ENCODE measurements around the gene CYB5R3. TPM values are rescaled to one million over a fixed set of nuclear protein-coding genes. Genes with fewer than 3 reads are reported as not detected.
"Not testable (repeated sequence)": the region's sequence is repeated elsewhere in the genome, so short reads cannot be mapped to it uniquely, and the experiment has no call there.

The CYB5R3 gene
- total RNA-seq, 1 donor from 2014 or later: 105 TPM

DNA sequence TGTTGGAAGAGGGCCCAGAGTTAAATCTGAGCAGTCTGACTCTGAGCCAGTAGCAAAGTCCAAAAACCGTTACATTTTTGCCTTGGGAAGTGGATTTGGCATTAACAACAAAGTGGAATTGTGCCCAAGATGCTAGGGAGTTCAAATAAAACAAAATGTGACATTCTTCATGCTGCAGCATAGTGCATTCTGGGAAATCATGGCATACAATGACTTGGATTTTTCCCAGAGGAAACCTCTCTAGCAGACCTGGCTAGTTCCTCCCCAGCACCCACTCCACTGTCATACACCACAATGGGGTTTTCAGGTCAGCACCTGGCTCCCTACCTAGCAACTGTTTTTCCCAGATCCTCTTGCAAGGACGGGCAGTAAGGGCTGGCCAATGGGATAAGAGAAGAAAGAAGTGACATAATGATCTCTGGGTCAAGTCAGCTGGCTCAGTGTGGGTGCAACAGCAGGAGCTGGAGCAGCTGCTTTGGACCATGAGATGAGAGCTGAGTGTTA lies 24.8 kb upstream of the CYB5R3 start:
- H3K36me3 Mint-ChIP-seq (ENCODE audit: low read depth): peaks cover 2% of the 10 kb centered on the region
- H3K27me3 Mint-ChIP-seq (ENCODE audit: low read depth): no peaks in the 10 kb centered on the region
- peaks cover 7% of the 10 kb centered on the region for H3K9me3 Mint-ChIP-seq
- H3K4me3 Mint-ChIP-seq: no peak overlapping the region
- no peak for DNase-seq (ENCODE audit: low read depth, low spot score)
- H3K4me1 Mint-ChIP-seq: peaks cover 6% of the 10 kb centered on the region
- H3K27ac Mint-ChIP-seq (ENCODE audit: unreplicated experiment): peak overlapping the region; percentile 38
- TF ChIP-seq, protein P1, sequence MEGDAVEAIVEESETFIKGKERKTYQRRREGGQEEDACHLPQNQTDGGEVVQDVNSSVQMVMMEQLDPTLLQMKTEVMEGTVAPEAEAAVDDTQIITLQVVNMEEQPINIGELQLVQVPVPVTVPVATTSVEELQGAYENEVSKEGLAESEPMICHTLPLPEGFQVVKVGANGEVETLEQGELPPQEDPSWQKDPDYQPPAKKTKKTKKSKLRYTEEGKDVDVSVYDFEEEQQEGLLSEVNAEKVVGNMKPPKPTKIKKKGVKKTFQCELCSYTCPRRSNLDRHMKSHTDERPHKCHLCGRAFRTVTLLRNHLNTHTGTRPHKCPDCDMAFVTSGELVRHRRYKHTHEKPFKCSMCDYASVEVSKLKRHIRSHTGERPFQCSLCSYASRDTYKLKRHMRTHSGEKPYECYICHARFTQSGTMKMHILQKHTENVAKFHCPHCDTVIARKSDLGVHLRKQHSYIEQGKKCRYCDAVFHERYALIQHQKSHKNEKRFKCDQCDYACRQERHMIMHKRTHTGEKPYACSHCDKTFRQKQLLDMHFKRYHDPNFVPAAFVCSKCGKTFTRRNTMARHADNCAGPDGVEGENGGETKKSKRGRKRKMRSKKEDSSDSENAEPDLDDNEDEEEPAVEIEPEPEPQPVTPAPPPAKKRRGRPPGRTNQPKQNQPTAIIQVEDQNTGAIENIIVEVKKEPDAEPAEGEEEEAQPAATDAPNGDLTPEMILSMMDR (conservative IDR thresholded peaks at IDR 0.05): no peak

- not testable (repeated sequence) for H3K4me3 Mint-ChIP-seq; H3K27ac Mint-ChIP-seq (ENCODE audit: unreplicated experiment); H3K27me3 Mint-ChIP-seq (ENCODE audit: low read depth); H3K4me1 Mint-ChIP-seq; DNase-seq (ENCODE audit: low read depth, low spot score); H3K9me3 Mint-ChIP-seq; H3K36me3 Mint-ChIP-seq (ENCODE audit: low read depth)
Measured at GRCh38 chr22:42673071-42673470, 23.9 kb upstream of the CYB5R3 start.

DNA sequence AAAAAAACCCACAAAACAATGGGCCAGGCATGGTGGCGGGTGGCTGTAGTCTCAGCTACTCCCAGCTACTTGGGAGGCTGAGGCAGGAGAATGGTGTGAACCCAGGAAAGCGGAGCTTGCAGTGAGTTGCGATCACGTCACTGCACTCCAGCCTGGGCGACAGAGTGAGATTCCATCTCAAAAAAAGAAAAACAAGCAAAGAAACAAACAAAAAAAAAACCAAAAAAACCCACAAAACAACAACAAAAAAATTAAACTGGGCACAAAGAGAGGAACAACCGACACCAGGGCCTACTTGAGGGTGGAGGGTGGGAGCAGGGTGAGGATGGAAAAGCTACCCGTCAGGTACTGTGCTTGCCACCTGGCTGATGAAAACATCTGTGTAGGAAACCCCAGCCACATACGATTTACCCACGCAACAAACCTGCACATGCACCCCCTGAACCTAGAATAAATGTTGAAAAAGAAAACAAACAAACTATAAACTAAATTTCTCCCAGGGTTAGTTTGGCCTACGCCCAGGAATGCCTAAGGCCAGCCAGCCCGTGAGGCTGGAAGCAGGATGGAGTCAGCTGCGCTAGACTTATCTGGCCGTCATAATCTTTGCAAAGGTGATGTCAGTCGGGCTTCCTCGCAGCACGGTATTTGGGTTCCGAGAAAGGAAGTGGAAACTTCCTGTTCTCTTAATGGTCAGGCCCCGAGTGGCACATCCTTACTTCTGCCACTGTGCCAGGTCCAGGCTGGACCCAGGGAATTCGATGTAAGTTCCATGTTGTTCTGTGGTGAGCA lies 21.9 kb upstream of the CYB5R3 start:
- H3K27ac Mint-ChIP-seq (ENCODE audit: unreplicated experiment): no peak overlapping the region
- DNase-seq (ENCODE audit: low read depth, low spot score): no peak
- no peak overlapping the region for H3K4me3 Mint-ChIP-seq
- peaks cover 3% of the 10 kb centered on the region for H3K4me1 Mint-ChIP-seq
- no peaks in the 10 kb centered on the region for H3K36me3 Mint-ChIP-seq (ENCODE audit: low read depth)
- H3K27me3 Mint-ChIP-seq (ENCODE audit: low read depth): no peaks in the 10 kb centered on the region
- TF ChIP-seq, protein P1 (conservative IDR thresholded peaks at IDR 0.05): no peak
- no peaks in the 10 kb centered on the region for H3K9me3 Mint-ChIP-seq

GRCh38 chr22:42670046-42670445 lies 20.9 kb upstream of the CYB5R3 start:
- H3K9me3 Mint-ChIP-seq: no peaks in the 10 kb centered on the region
- H3K36me3 Mint-ChIP-seq (ENCODE audit: low read depth): no peaks in the 10 kb centered on the region
- no peak for DNase-seq (ENCODE audit: low read depth, low spot score)
- TF ChIP-seq, protein P1 (conservative IDR thresholded peaks at IDR 0.05): no peak
- no peak overlapping the region for H3K4me3 Mint-ChIP-seq
- H3K4me1 Mint-ChIP-seq: no peaks in the 10 kb centered on the region
- no peak overlapping the region for H3K27ac Mint-ChIP-seq (ENCODE audit: unreplicated experiment)
- H3K27me3 Mint-ChIP-seq (ENCODE audit: low read depth): peaks cover 5% of the 10 kb centered on the region

DNA sequence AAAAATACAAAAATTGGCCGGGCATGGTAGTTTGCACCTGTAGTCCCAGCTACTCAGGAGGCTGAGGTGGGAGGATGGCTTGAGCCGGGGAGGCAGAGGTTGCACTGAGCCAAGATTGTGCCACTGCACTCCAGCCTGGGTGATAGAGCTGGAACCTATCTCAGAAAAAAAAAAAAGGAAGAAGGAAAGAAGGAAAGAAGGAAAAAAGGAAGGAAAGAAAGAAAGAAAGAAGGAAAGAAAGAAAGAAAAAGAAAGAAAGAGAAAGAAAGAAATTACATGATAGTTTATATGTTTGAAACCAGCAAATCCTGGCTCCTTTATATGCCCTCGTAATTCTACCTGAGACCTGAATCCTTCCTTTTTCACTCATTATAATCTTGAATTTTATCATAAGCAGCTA lies 17.2 kb upstream of the CYB5R3 start:
- not testable (repeated sequence) for H3K4me1 Mint-ChIP-seq; H3K4me3 Mint-ChIP-seq; H3K27ac Mint-ChIP-seq (ENCODE audit: unreplicated experiment); DNase-seq (ENCODE audit: low read depth, low spot score); H3K36me3 Mint-ChIP-seq (ENCODE audit: low read depth); H3K9me3 Mint-ChIP-seq
- H3K27me3 Mint-ChIP-seq (ENCODE audit: low read depth): peaks cover 15% of the 10 kb centered on the region

GRCh38 chr22:42664976-42665831 lies 16.0 kb upstream of the CYB5R3 start:
- no peak overlapping the region for H3K27ac Mint-ChIP-seq (ENCODE audit: unreplicated experiment)
- DNase-seq (ENCODE audit: low read depth, low spot score): no peak
- H3K27me3 Mint-ChIP-seq (ENCODE audit: low read depth): peaks cover 15% of the 10 kb centered on the region
- no peaks in the 10 kb centered on the region for H3K4me1 Mint-ChIP-seq
- no peaks in the 10 kb centered on the region for H3K36me3 Mint-ChIP-seq (ENCODE audit: low read depth)
- no peaks in the 10 kb centered on the region for H3K9me3 Mint-ChIP-seq
- TF ChIP-seq, protein P1 (conservative IDR thresholded peaks at IDR 0.05): no peak
- H3K4me3 Mint-ChIP-seq: no peak overlapping the region

Measured in neural crest cell (in vitro differentiated cells).